Hepatocyte (in vitro differentiated cells): ENCODE results near the gene ALCAM. TPM values are rescaled to one million over a fixed set of nuclear protein-coding genes. Genes with fewer than 3 reads are reported as not detected.

Experiments used
- DNase-seq: peaks from one replicate; pipeline ENCODE4 v3.0.0-alpha.2; 2016; ENCODE audit warnings: low spot score
- H2AFZ ChIP-seq: fragments of 200-600 bp; sonication (generic); 2 replicates; pipeline ENCODE4 v1.6.0; 2016; ENCODE audit warnings: antibody characterized with exemption, mild to moderate bottlenecking
- H3K27ac ChIP-seq: fragments of 200-600 bp; sonication (generic); 2 replicates; pipeline ENCODE4 v1.5.1; 2016; ENCODE audit warnings: mild to moderate bottlenecking
- H3K27me3 ChIP-seq: fragments of 200-600 bp; sonication (generic); 2 replicates; pipeline ENCODE4 v1.6.1; 2016
- H3K36me3 ChIP-seq: fragments of 200-600 bp; sonication (generic); replicated peaks from 2 replicates; pipeline ENCODE4 v1.5.1; 2016; ENCODE audit warnings: low read depth; ENCODE audit not compliant: insufficient read depth
- H3K4me1 ChIP-seq: fragments of 200-600 bp; sonication (generic); 2 replicates; pipeline ENCODE4 v1.5.1; 2016; ENCODE audit warnings: mild to moderate bottlenecking, moderate library complexity; ENCODE audit not compliant: insufficient read depth
- H3K4me2 ChIP-seq: fragments of 200-600 bp; sonication (generic); 2 replicates; pipeline ENCODE4 v1.6.0; 2016
- H3K4me3 ChIP-seq: fragments of 200-600 bp; sonication (generic); 2 replicates; pipeline ENCODE4 v1.5.1; 2016; ENCODE audit warnings: mild to moderate bottlenecking
- H3K79me2 ChIP-seq: fragments of 200-600 bp; sonication (generic); 2 replicates; pipeline ENCODE4 v1.6.0; 2017; ENCODE audit warnings: mild to moderate bottlenecking
- H3K9me2 ChIP-seq: fragments of 200-600 bp; sonication (generic); replicated peaks from 2 replicates; pipeline ENCODE4 v1.6.0; 2017; ENCODE audit warnings: mild to moderate bottlenecking; ENCODE audit not compliant: insufficient read depth
- H3K9me3 ChIP-seq: fragments of 200-600 bp; sonication (generic); 2 replicates; pipeline ENCODE4 v1.5.1; 2016; ENCODE audit warnings: low read depth, mild to moderate bottlenecking
- H4K20me1 ChIP-seq: fragments of 200-600 bp; sonication (generic); 2 replicates; pipeline ENCODE4 v1.6.0; 2016; ENCODE audit warnings: mild to moderate bottlenecking; ENCODE audit not compliant: insufficient read depth, poor library complexity, severe bottlenecking
- CTCF ChIP-seq: fragments of 200-600 bp; sonication (generic); IDR thresholded peaks from 2 replicates; pipeline ENCODE4 v1.5.1; 2016; ENCODE audit warnings: antibody characterized with exemption, mild to moderate bottlenecking; ENCODE audit not compliant: poor library complexity
- EZH2 ChIP-seq: fragments of 200-600 bp; sonication (generic); IDR thresholded peaks from 2 replicates; pipeline ENCODE4 v1.6.1; 2016; ENCODE audit warnings: antibody characterized with exemption, mild to moderate bottlenecking, borderline replicate concordance
- EZH2phosphoT487 ChIP-seq: fragments of 200-600 bp; sonication (generic); IDR thresholded peaks from one replicate; pipeline ENCODE4 v1.6.1; 2018; ENCODE audit warnings: antibody characterized with exemption, mild to moderate bottlenecking, low read depth, moderate library complexity; ENCODE audit not compliant: unreplicated experiment, severe bottlenecking
- WGBS: methylation state at CpG from one replicate; pipeline ENCODE4 v1.1.6; 2016; ENCODE audit warnings: low lambda C conversion rate; ENCODE audit errors: missing lambda C conversion rate; 5-methylcytosine and 5-hydroxymethylcytosine counted together
- polyA plus RNA-seq: library from polyadenylated mRNA; unstranded; fragments of >200 nt; fragmentation: Nextera tagmentation; extraction: Ambion mirVana; gene quantifications from 2 replicates; pipeline ENCODE4 v1.2.1, GENCODE V29; 2016
- total RNA-seq: library from RNA; depleted of rRNA; stranded (reverse); fragments of >200 nt; gene quantifications from 2 replicates; pipeline ENCODE4 v1.2.3, GENCODE V29; 2014

The ALCAM gene
- total and polyA plus RNA-seq, 2 experiments from 2014 or later = 58.0 to 134 TPM

- Histone ChIP-seq H3K4me1 (no peaks in the 10 kb centered on the region), H3K36me3 (no peaks in the 10 kb centered on the region), H4K20me1 (no peaks in the 10 kb centered on the region), H2AFZ (no peak overlapping the region), H3K4me3 (no peak overlapping the region), H3K4me2 (no peak overlapping the region), H3K9me2 (no peaks in the 10 kb centered on the region), H3K27ac (no peak overlapping the region), H3K27me3 (no peaks in the 10 kb centered on the region), H3K79me2 (no peaks in the 10 kb centered on the region), H3K9me3 (no peaks in the 10 kb centered on the region)
- 49% methylated on average over 5 of the region's 5 CpGs for WGBS
- TF ChIP-seq EZH2phosphoT487 (no peak), CTCF (no peak), EZH2 (no peak)
- DNase-seq = no peak
Observed at GRCh38 chr3:105616374-105617121, 249.8 kb downstream of the ALCAM start.

- H3K79me2 ChIP-seq = no peaks in the 10 kb centered on the region
Observed at GRCh38 chr3:105618556-105618955, 251.8 kb downstream of the ALCAM start.

DNA sequence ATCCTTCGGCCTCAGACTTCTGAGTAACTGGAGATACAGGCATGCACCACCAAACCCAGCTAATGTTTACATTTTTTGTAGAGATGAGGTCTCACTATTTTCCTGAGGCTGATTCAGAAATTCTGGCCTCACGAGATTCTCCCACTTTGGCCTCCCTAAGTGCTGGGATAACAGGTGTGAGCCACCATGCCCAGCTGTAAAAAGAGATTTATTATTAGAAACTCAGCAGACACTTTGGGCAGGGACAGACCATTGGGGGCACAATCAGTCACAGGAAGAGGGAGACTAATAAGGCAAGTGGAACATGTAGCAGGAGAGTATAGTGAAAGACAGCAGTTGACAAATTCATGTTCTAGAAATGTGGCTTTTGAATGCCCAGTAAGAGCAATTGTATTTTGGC lies 252.9 kb downstream of the ALCAM start:
- Histone ChIP-seq H3K4me3 (no peak overlapping the region), H2AFZ (no peak overlapping the region), H3K36me3 (no peaks in the 10 kb centered on the region), H3K9me2 (no peaks in the 10 kb centered on the region), H3K4me2 (no peak overlapping the region), H3K9me3 (no peaks in the 10 kb centered on the region), H3K79me2 (no peaks in the 10 kb centered on the region), H3K27ac (no peak overlapping the region), H4K20me1 (no peaks in the 10 kb centered on the region), H3K27me3 (no peaks in the 10 kb centered on the region), H3K4me1 (no peaks in the 10 kb centered on the region)
- no peak for TF ChIP-seq EZH2phosphoT487
- no peak for TF ChIP-seq EZH2
- no peak for TF ChIP-seq CTCF
- DNase-seq = no peak
- 97% methylated on average over 2 of the region's 2 CpGs for WGBS

More at GRCh38 chr3:105618556-105618955, 251.8 kb downstream of the ALCAM start:
- Histone ChIP-seq H3K4me3 (no peak overlapping the region), H3K9me2 (no peaks in the 10 kb centered on the region), H3K4me1 (no peaks in the 10 kb centered on the region), H3K4me2 (no peak overlapping the region), H3K27me3 (no peaks in the 10 kb centered on the region), H3K36me3 (no peaks in the 10 kb centered on the region), H3K27ac (no peak overlapping the region), H3K9me3 (no peaks in the 10 kb centered on the region), H2AFZ (no peak overlapping the region), H4K20me1 (no peaks in the 10 kb centered on the region)
- TF ChIP-seq CTCF (no peak), EZH2 (no peak), EZH2phosphoT487 (no peak)
- 84% methylated on average over 5 of the region's 5 CpGs for WGBS
- DNase-seq = no peak
